Panc1 (cell line): ENCODE results near the gene CSNK2A1.

ENCODE experiments used
- CTCF ChIP-seq: fragments of 450-650 bp; IDR thresholded peaks from 2 replicates; pipeline ENCODE4 v1.5.1; 2017; ENCODE audit warnings: mild to moderate bottlenecking
- POLR2AphosphoS5 ChIP-seq: IDR thresholded peaks from 2 replicates; pipeline ENCODE4 v1.6.1; 2012; ENCODE audit warnings: mild to moderate bottlenecking, low read depth, low read length, moderate library complexity
- REST ChIP-seq, 2 experiments: IDR thresholded peaks; 2 replicates each; pipeline ENCODE4 v1.6.1; 2011 to 2012; ENCODE audit warnings: low read depth in 2 of 2, control low read depth in 1 of 2, low read length in 1 of 2, mild to moderate bottlenecking in 1 of 2, moderate library complexity in 1 of 2; ENCODE audit not compliant: insufficient read depth in 1 of 2
- SIN3A ChIP-seq: IDR thresholded peaks from 2 replicates; pipeline ENCODE4 v1.6.1; 2012; ENCODE audit warnings: low read depth, mild to moderate bottlenecking, low read length, moderate library complexity, borderline replicate concordance; ENCODE audit not compliant: insufficient read depth

GRCh38 chr20:560680-561079 lies 17.1 kb upstream of the CSNK2A1 start:
- no peak; the same call in 1 of the 2 replicates for TF ChIP-seq CTCF
- no peak for TF ChIP-seq POLR2AphosphoS5
- TF ChIP-seq REST (IDR thresholded peaks at IDR 0.05; ENCODE audit: insufficient read depth in 1 of 2, low read depth in 2 of 2, low read length in 1 of 2) = no peak
- no peak for TF ChIP-seq SIN3A
